Mesenchymal stem cell (in vitro differentiated cells and primary cell): ENCODE measurements around the gene DNAH9.

Experiments used
- DNase-seq: peaks from one replicate; pipeline ENCODE4 v3.0.0-alpha.2; 2013
- H2AFZ ChIP-seq: one replicate; pipeline ENCODE4 v1.6.1; 2013; ENCODE audit warnings: low read depth, mild to moderate bottlenecking, control low read depth, inconsistent platforms, low read length, moderate library complexity
- H2AK5ac ChIP-seq: 2 replicates; pipeline ENCODE4 v1.6.1; 2013; ENCODE audit warnings: low read length, moderate library complexity, mild to moderate bottlenecking, inconsistent platforms; ENCODE audit not compliant: severe bottlenecking
- H2BK120ac ChIP-seq: one replicate; pipeline ENCODE4 v1.6.1; 2013; ENCODE audit warnings: low read depth, mild to moderate bottlenecking, inconsistent platforms, low read length, moderate library complexity
- H2BK12ac ChIP-seq, 2 experiments: one replicate each; pipeline ENCODE4 v1.6.1; 2013; ENCODE audit warnings: inconsistent platforms in 2 of 2, low read length in 2 of 2, mild to moderate bottlenecking in 2 of 2, moderate library complexity in 2 of 2, control low read depth in 1 of 2
- H2BK15ac ChIP-seq: one replicate; pipeline ENCODE4 v1.6.1; 2013; ENCODE audit warnings: mild to moderate bottlenecking, low read depth, inconsistent platforms; ENCODE audit not compliant: poor library complexity, severe bottlenecking
- H2BK5ac ChIP-seq: 2 replicates; pipeline ENCODE4 v1.6.1; 2013; ENCODE audit warnings: low read depth, mild to moderate bottlenecking, low read length, control low read depth, inconsistent platforms; ENCODE audit not compliant: poor library complexity, severe bottlenecking
- H3K14ac ChIP-seq, 2 experiments: one replicate each; pipeline ENCODE4 v1.6.1; 2013; ENCODE audit warnings: inconsistent platforms in 2 of 2, low read length in 2 of 2, control low read depth in 1 of 2, mild to moderate bottlenecking in 1 of 2, moderate library complexity in 1 of 2
- H3K18ac ChIP-seq, 2 experiments: one replicate each; pipeline ENCODE4 v1.6.1; 2013; ENCODE audit warnings: inconsistent platforms in 2 of 2, low read length in 2 of 2, control low read depth in 1 of 2, low read depth in 1 of 2, mild to moderate bottlenecking in 1 of 2
- H3K23ac ChIP-seq, 2 experiments: one replicate each; pipeline ENCODE4 v1.6.1; 2013; ENCODE audit warnings: inconsistent platforms in 2 of 2, low read length in 2 of 2, mild to moderate bottlenecking in 2 of 2, moderate library complexity in 2 of 2, control low read depth in 1 of 2
- H3K27ac ChIP-seq: 2 replicates; pipeline ENCODE4 v1.5.1; 2013; ENCODE audit warnings: mild to moderate bottlenecking, moderate library complexity, low read length, control low read depth, inconsistent platforms; ENCODE audit not compliant: poor library complexity, severe bottlenecking
- H3K27me3 ChIP-seq, 2 experiments: 2 replicates each; pipeline versions ENCODE4 v1.6.1 to v1.7.0; 2013; ENCODE audit warnings: low read length in 2 of 2, mild to moderate bottlenecking in 2 of 2, moderate library complexity in 2 of 2, control low read depth in 1 of 2, inconsistent platforms in 1 of 2; ENCODE audit not compliant: control insufficient read depth in 1 of 2, insufficient read depth in 1 of 2
- H3K36me3 ChIP-seq, 2 experiments: 2 replicates each; pipeline versions ENCODE4 v1.6.1 to v1.7.0; 2013; ENCODE audit warnings: low read length in 2 of 2, control low read depth in 1 of 2, inconsistent platforms in 1 of 2, low read depth in 1 of 2, mild to moderate bottlenecking in 1 of 2; ENCODE audit not compliant: insufficient read depth in 2 of 2, control insufficient read depth in 1 of 2
- H3K4ac ChIP-seq, 2 experiments: one replicate each; pipeline ENCODE4 v1.6.1; 2013; ENCODE audit warnings: inconsistent platforms in 2 of 2, low read length in 2 of 2, mild to moderate bottlenecking in 2 of 2, moderate library complexity in 2 of 2, control low read depth in 1 of 2, low read depth in 1 of 2
- H3K4me1 ChIP-seq: 2 replicates; pipeline ENCODE4 v1.6.1; 2013; ENCODE audit warnings: low read depth, low read length, control low read depth; ENCODE audit not compliant: control insufficient read depth, insufficient read depth
- H3K4me2 ChIP-seq: 2 replicates; pipeline ENCODE4 v1.6.1; 2013; ENCODE audit warnings: low read length, mild to moderate bottlenecking, inconsistent platforms; ENCODE audit not compliant: poor library complexity, severe bottlenecking
- H3K4me3 ChIP-seq, 2 experiments: 2 replicates each; pipeline versions ENCODE4 v1.5.1 to v1.7.0; 2013; ENCODE audit warnings: low read length in 2 of 2, mild to moderate bottlenecking in 2 of 2, control low read depth in 1 of 2, low read depth in 1 of 2; ENCODE audit not compliant: insufficient read depth in 1 of 2
- H3K79me1 ChIP-seq: replicated peaks from 2 replicates; pipeline ENCODE4 v1.6.1; 2013; ENCODE audit warnings: mild to moderate bottlenecking, control low read depth, low read length, inconsistent platforms; ENCODE audit not compliant: poor library complexity, severe bottlenecking
- H3K9ac ChIP-seq: 2 replicates; pipeline ENCODE4 v1.7.0; 2013; ENCODE audit warnings: mild to moderate bottlenecking, low read length, moderate library complexity
- H3K9me3 ChIP-seq: 2 replicates; pipeline ENCODE4 v1.7.0; 2013; ENCODE audit warnings: mild to moderate bottlenecking, low read length; ENCODE audit not compliant: control insufficient read depth
- H4K8ac ChIP-seq: one replicate; pipeline ENCODE4 v1.6.1; 2013; ENCODE audit warnings: inconsistent platforms, mild to moderate bottlenecking, low read length, moderate library complexity
- H4K91ac ChIP-seq: one replicate; pipeline ENCODE4 v1.6.1; 2013; ENCODE audit warnings: mild to moderate bottlenecking, low read length, inconsistent platforms
- WGBS: methylation state at CpG from one replicate; pipeline ENCODE4 v1.1.7; 2013; ENCODE audit warnings: mixed read lengths; 5-methylcytosine and 5-hydroxymethylcytosine counted together

Gene DNAH9

GRCh38 chr17:11986942-11987329 is 388.7 kb downstream of the DNAH9 start:
- H3K4ac ChIP-seq: no peak overlapping the region
- peak overlapping the region in 1 of 2 experiments; percentile 42 for H3K4me3 ChIP-seq
- no peaks in the 10 kb centered on the region for H3K9me3 ChIP-seq
- no peak overlapping the region for H3K23ac ChIP-seq
- WGBS: 20% methylated on average over 1 of the region's 5 CpGs
- no peak overlapping the region for H2BK120ac ChIP-seq
- no peak overlapping the region for H2AK5ac ChIP-seq
- H4K8ac ChIP-seq: no peak overlapping the region
- no peak overlapping the region for H3K27ac ChIP-seq
- peak overlapping the region; percentile 68 for H3K9ac ChIP-seq
- H3K4me1 ChIP-seq: no peaks in the 10 kb centered on the region
- no peak overlapping the region for H2BK12ac ChIP-seq
- no peak overlapping the region for H2BK15ac ChIP-seq
- H3K36me3 ChIP-seq: peaks cover 23 to 72% of the 10 kb centered on the region in 2 experiments
- H4K91ac ChIP-seq: no peak overlapping the region
- no peak overlapping the region for H2BK5ac ChIP-seq
- no peak overlapping the region for H2AFZ ChIP-seq
- H3K18ac ChIP-seq: no peak overlapping the region
- H3K4me2 ChIP-seq: no peak overlapping the region
- DNase-seq: peak; percentile 57
- no peak overlapping the region for H3K14ac ChIP-seq
- H3K79me1 ChIP-seq: peaks cover 30% of the 10 kb centered on the region
- H3K27me3 ChIP-seq: no peaks in the 10 kb centered on the region

GRCh38 chr17:11990363-11990983 is 392.2 kb downstream of the DNAH9 start:
- Histone ChIP-seq H3K4me2 (no peak overlapping the region), H2AK5ac (no peak overlapping the region), H3K79me1 (peaks cover 35% of the 10 kb centered on the region), H3K14ac (no peak overlapping the region), H2BK15ac (no peak overlapping the region), H4K91ac (no peak overlapping the region), H3K9me3 (no peaks in the 10 kb centered on the region), H3K9ac (no peak overlapping the region), H3K23ac (no peak overlapping the region), H3K4ac (no peak overlapping the region), H3K36me3 (peaks cover 18 to 53% of the 10 kb centered on the region in 2 experiments), H2BK5ac (no peak overlapping the region), H2BK120ac (no peak overlapping the region), H3K18ac (no peak overlapping the region), H2BK12ac (no peak overlapping the region), H3K27ac (no peak overlapping the region), H3K4me1 (no peaks in the 10 kb centered on the region), H4K8ac (no peak overlapping the region), H3K4me3 (no peak overlapping the region), H3K27me3 (no peaks in the 10 kb centered on the region), H2AFZ (no peak overlapping the region)
- DNase-seq: no peak
- WGBS: 99% methylated on average over 7 of the region's 7 CpGs

GRCh38 chr17:11991461-11991860 is 393.2 kb downstream of the DNAH9 start:
- Histone ChIP-seq H2BK12ac (no peak overlapping the region), H3K79me1 (peaks cover 27% of the 10 kb centered on the region), H3K9ac (no peak overlapping the region), H4K91ac (no peak overlapping the region), H3K27ac (no peak overlapping the region), H2BK5ac (no peak overlapping the region), H3K4me3 (no peak overlapping the region), H2AK5ac (no peak overlapping the region), H3K27me3 (no peaks in the 10 kb centered on the region), H2AFZ (no peak overlapping the region), H3K4me1 (no peaks in the 10 kb centered on the region), H2BK15ac (no peak overlapping the region), H3K4ac (no peak overlapping the region), H2BK120ac (no peak overlapping the region), H3K14ac (no peak overlapping the region), H3K36me3 (peaks cover 18 to 50% of the 10 kb centered on the region in 2 experiments), H4K8ac (no peak overlapping the region), H3K9me3 (no peaks in the 10 kb centered on the region), H3K18ac (no peak overlapping the region), H3K4me2 (no peak overlapping the region), H3K23ac (no peak overlapping the region)
- DNase-seq: no peak
- 50% methylated on average over 2 of the region's 4 CpGs for WGBS

- H3K9ac ChIP-seq: peak overlapping the region; percentile 95
- H3K79me1 ChIP-seq: peaks cover 13% of the 10 kb centered on the region
- H3K18ac ChIP-seq: peak overlapping the region; percentile 79 to 87
- H2BK15ac ChIP-seq: peak overlapping the region; percentile 95
- no peak overlapping the region for H2BK5ac ChIP-seq
- H4K8ac ChIP-seq: peak overlapping the region; percentile 90
- H3K23ac ChIP-seq: no peak overlapping the region
- no peaks in the 10 kb centered on the region for H3K27me3 ChIP-seq
- H3K9me3 ChIP-seq: no peaks in the 10 kb centered on the region
- H3K4ac ChIP-seq: peak overlapping the region in 1 of 2 experiments; percentile 42
- peaks cover 10 to 13% of the 10 kb centered on the region in 2 experiments for H3K36me3 ChIP-seq
- peak; percentile 65 for DNase-seq
- WGBS: 2% methylated on average over 14 of the region's 14 CpGs
- H2BK12ac ChIP-seq: no peak overlapping the region
- peak overlapping the region in 1 of 2 experiments; percentile 96 for H3K14ac ChIP-seq
- peak overlapping the region; percentile 95 to 97 for H3K4me3 ChIP-seq
- H2BK120ac ChIP-seq: peak overlapping the region; percentile 84
- peak overlapping the region; percentile 76 for H3K4me2 ChIP-seq
- peak overlapping the region; percentile 93 for H4K91ac ChIP-seq
- H3K27ac ChIP-seq: peak overlapping the region; percentile 72
- peak overlapping the region; percentile 65 for H2AFZ ChIP-seq
- no peak overlapping the region for H2AK5ac ChIP-seq
- H3K4me1 ChIP-seq: peaks cover 1% of the 10 kb centered on the region
Measured at GRCh38 chr17:11996722-11997146, 398.5 kb downstream of the DNAH9 start.
